IMR-90 (cell line): ENCODE measurements around the gene TKFC. TPM values are rescaled to one million over a fixed set of nuclear protein-coding genes. Genes with fewer than 3 reads are reported as not detected.

Experiments used
- ATAC-seq: fragments of 200-7000 bp; cut with Tn5 transposase; 2 replicates; pipeline ENCODE4 v1.9.1; 2020; ENCODE audit warnings: low read depth, mild to moderate bottlenecking, moderate library complexity
- BruUV-seq: library from RNA; stranded (reverse); fragments of 400-500 nt; replicated peaks from 2 replicates; lab custom pipeline; 2021; lab: Mats Ljungman, UMichigan
- CTCF ChIA-PET: fragments of 300-600 bp; formaldehyde crosslinking; extraction: SDS; loops from one replicate; lab custom pipeline; 2021; ENCODE audit warnings: antibody characterized with exemption; lab: Yijun Ruan, JAX
- POLR2A ChIA-PET: fragments of 300-600 bp; sonication (Branson Sonifier 250); formaldehyde crosslinking; loops from one replicate; lab custom pipeline; 2022; ENCODE audit warnings: antibody characterized with exemption; ENCODE audit not compliant: unreplicated experiment; lab: Charles Lee
- DNase-seq: peaks from one replicate; pipeline ENCODE4 v3.0.0; 2013
- H2AFZ ChIP-seq: replicated peaks from 2 replicates; pipeline ENCODE3; 2013; ENCODE audit warnings: low read length, mild to moderate bottlenecking; ENCODE audit not compliant: poor library complexity
- H2AK5ac ChIP-seq: 2 replicates; pipeline ENCODE4 v1.6.1; 2013; ENCODE audit warnings: low read depth, low read length, inconsistent platforms
- H2AK9ac ChIP-seq: replicated peaks from 2 replicates; pipeline ENCODE3; 2013; ENCODE audit warnings: mild to moderate bottlenecking, low read depth, low read length, moderate library complexity; ENCODE audit not compliant: poor library complexity
- H2BK120ac ChIP-seq: 2 replicates; pipeline ENCODE4 v1.6.1; 2013; ENCODE audit warnings: low read depth, low read length, inconsistent platforms
- H2BK15ac ChIP-seq: 3 replicates; pipeline ENCODE4 v1.6.1; 2013; ENCODE audit warnings: low read depth, low read length, inconsistent platforms
- H2BK20ac ChIP-seq: 2 replicates; pipeline ENCODE4 v1.6.1; 2013; ENCODE audit warnings: low read depth, mild to moderate bottlenecking, inconsistent platforms, low read length, moderate library complexity
- H2BK5ac ChIP-seq: 2 replicates; pipeline ENCODE4 v1.6.1; 2013; ENCODE audit warnings: mild to moderate bottlenecking, low read depth, low read length, inconsistent platforms; ENCODE audit not compliant: poor library complexity, severe bottlenecking
- H3K14ac ChIP-seq: replicated peaks from 2 replicates; pipeline ENCODE4 v1.6.1; 2013; ENCODE audit warnings: low read depth, low read length, inconsistent platforms
- H3K18ac ChIP-seq: 2 replicates; pipeline ENCODE4 v1.6.1; 2013; ENCODE audit warnings: low read depth, low read length, control low read depth
- H3K23ac ChIP-seq: 2 replicates; pipeline ENCODE4 v1.6.1; 2013; ENCODE audit warnings: low read depth, low read length, inconsistent platforms
- H3K27ac ChIP-seq: 2 replicates; pipeline ENCODE4 v1.5.1; 2013; ENCODE audit warnings: mild to moderate bottlenecking, control low read depth, low read length; ENCODE audit not compliant: insufficient read depth
- H3K27me3 ChIP-seq: 2 replicates; pipeline ENCODE4 v1.6.1; 2013; ENCODE audit warnings: low read length; ENCODE audit not compliant: control insufficient read depth, insufficient read depth
- H3K36me3 ChIP-seq: 2 replicates; pipeline ENCODE4 v1.6.1; 2013; ENCODE audit warnings: low read length, mixed read lengths; ENCODE audit not compliant: control insufficient read depth, insufficient read depth
- H3K4ac ChIP-seq: 2 replicates; pipeline ENCODE4 v1.6.1; 2013; ENCODE audit warnings: low read depth, low read length, inconsistent platforms
- H3K4me1 ChIP-seq: 2 replicates; pipeline ENCODE4 v1.6.1; 2013; ENCODE audit warnings: low read length, mixed read lengths; ENCODE audit not compliant: control insufficient read depth, insufficient read depth
- H3K4me2 ChIP-seq: 2 replicates; pipeline ENCODE4 v1.6.1; 2013; ENCODE audit warnings: low read depth, mild to moderate bottlenecking, control low read depth, low read length, moderate library complexity
- H3K4me3 ChIP-seq: 2 replicates; pipeline ENCODE4 v1.5.1; 2013; ENCODE audit warnings: low read depth, mild to moderate bottlenecking, control low read depth, low read length, moderate library complexity; ENCODE audit not compliant: insufficient read depth
- H3K56ac ChIP-seq: 2 replicates; pipeline ENCODE4 v1.6.1; 2013; ENCODE audit warnings: low read length, inconsistent platforms; ENCODE audit not compliant: insufficient read depth; ENCODE audit errors: extremely low read depth
- H3K79me1 ChIP-seq, 2 experiments: 2 replicates each; pipeline ENCODE4 v1.6.1; 2013; ENCODE audit warnings: low read length in 2 of 2, inconsistent platforms in 1 of 2, low read depth in 1 of 2
- H3K9ac ChIP-seq: 2 replicates; pipeline ENCODE4 v1.6.1; 2013; ENCODE audit warnings: low read depth, low read length, control low read depth
- H3K9me1 ChIP-seq: 2 replicates; pipeline ENCODE4 v1.6.1; 2013; ENCODE audit warnings: low read length, inconsistent platforms; ENCODE audit not compliant: insufficient read depth
- H3K9me3 ChIP-seq: 2 replicates; pipeline ENCODE4 v1.6.1; 2013; ENCODE audit warnings: low read length; ENCODE audit not compliant: control insufficient read depth, insufficient read depth
- H4K20me1 ChIP-seq: 2 replicates; pipeline ENCODE4 v1.6.1; 2013; ENCODE audit warnings: low read length, inconsistent platforms; ENCODE audit not compliant: insufficient read depth
- H4K5ac ChIP-seq: 2 replicates; pipeline ENCODE4 v1.6.1; 2013; ENCODE audit warnings: mild to moderate bottlenecking, low read depth, low read length, control low read depth
- H4K8ac ChIP-seq, 2 experiments: 2 replicates each; pipeline ENCODE4 v1.6.1; 2013; ENCODE audit warnings: low read depth in 2 of 2, low read length in 2 of 2, control low read depth in 1 of 2, inconsistent platforms in 1 of 2
- H4K91ac ChIP-seq: 2 replicates; pipeline ENCODE4 v1.6.1; 2013; ENCODE audit warnings: low read depth, low read length, inconsistent platforms; ENCODE audit not compliant: insufficient read depth
- CEBPB ChIP-seq: IDR thresholded peaks from 2 replicates; pipeline ENCODE4 v1.6.1; 2012; ENCODE audit warnings: low read depth, low read length, improper control_type of control experiment
- WGBS, 2 experiments: methylation state at CpG; one replicate each; pipeline versions ENCODE4 v1.1.5 to v1.1.7; 2013; ENCODE audit warnings: missing lambda C conversion rate in 2 of 2; ENCODE audit not compliant: insufficient read length in 1 of 2; ENCODE audit errors: extremely low coverage in 2 of 2; 5-methylcytosine and 5-hydroxymethylcytosine counted together
- dilution Hi-C: fragments of 300-500 bp; cut with HindIII; formaldehyde crosslinking; loops from one replicate; pipeline ENCODE4 v1.14.3; 2018; ENCODE audit warnings: low sequenced_read_pairs; ENCODE audit not compliant: unreplicated experiment
- in situ Hi-C: fragments of 300-500 bp; cut with MboI; formaldehyde crosslinking; loops from 3 replicates; pipeline ENCODE4 v1.14.3; 2019; ENCODE audit warnings: low sequenced_read_pairs, inconsistent platforms, mixed read lengths
- intact Hi-C: fragments of 100-400 bp; cut with micrococcal nuclease; formaldehyde crosslinking; loops from 2 replicates; pipeline ENCODE4 v1.10.0; 2022
- polyA plus RNA-seq, 3 experiments: library from polyadenylated mRNA; depleted of rRNA; stranded (reverse); fragments of >200 nt; gene quantifications; 2 replicates each; pipeline ENCODE4 v1.2.3, GENCODE V29; 2012; ENCODE audit warnings: low replicate concordance in 1 of 3
- total RNA-seq: library from RNA; depleted of rRNA; stranded (reverse); fragments of >200 nt; gene quantifications from 2 replicates; pipeline ENCODE4 v1.2.3, GENCODE V29; 2012

Gene TKFC
- total and polyA plus RNA-seq, 2 of the 4 experiments (the other 2 are of a cell fraction), result 10.4 to 30.8 TPM

DNA sequence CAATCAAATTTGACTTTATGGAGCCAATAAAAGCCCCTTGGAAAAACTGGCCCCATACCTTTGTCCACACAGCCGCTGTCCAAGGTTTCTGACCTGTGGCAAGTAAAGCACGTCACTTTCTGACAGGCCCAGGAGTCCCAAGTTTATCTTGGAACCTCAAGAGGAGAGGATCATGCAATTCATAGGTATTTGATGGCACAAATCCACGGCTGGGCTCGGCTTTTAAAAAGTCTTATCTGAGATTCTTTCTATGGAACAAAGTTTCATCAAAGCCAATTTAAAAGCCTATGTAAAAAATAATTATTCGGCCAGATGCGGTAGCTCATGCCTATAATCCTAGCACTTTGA is 42.7 kb downstream of the TKFC start:
- ChIA-PET POLR2A (no interaction called here), CTCF (no interaction called here)
- H4K5ac ChIP-seq, result no peak overlapping the region
- no peak overlapping the region for H3K4ac ChIP-seq
- H2AK9ac ChIP-seq, result no peak overlapping the region
- H3K9me3 ChIP-seq, result 0 out of 2 replicates have a peak, but pooled peaks cover 2% of the 10 kb centered on the region
- no peaks in the 10 kb centered on the region; the same call in 1 of the 2 replicates for H4K20me1 ChIP-seq
- no TSS peak for BruUV-seq
- H3K56ac ChIP-seq, result no peak overlapping the region
- no peak overlapping the region for H4K91ac ChIP-seq
- no peak overlapping the region for H3K18ac ChIP-seq
- H3K14ac ChIP-seq, result no peak overlapping the region
- ATAC-seq (no peak), DNase-seq (no peak)
- H3K27ac ChIP-seq, result no peak overlapping the region
- H2BK5ac ChIP-seq, result no peak overlapping the region
- no peak overlapping the region for H3K9ac ChIP-seq
- no peak overlapping the region for H4K8ac ChIP-seq
- H2AFZ ChIP-seq, result no peak overlapping the region
- H3K9me1 ChIP-seq, result peaks cover 3% of the 10 kb centered on the region; the same call in 1 of the 2 replicates
- no peak overlapping the region for H3K4me3 ChIP-seq
- dilution Hi-C loops, result no loop called here
- in situ Hi-C loops, result no loop called here
- intact Hi-C loops, result no loop called here
- H3K4me2 ChIP-seq, result no peak overlapping the region
- H2BK20ac ChIP-seq, result no peak overlapping the region
- 100% methylated on average over 1 of the region's 6 CpGs; no CpG with 5 or more reads in 1 of the 2 experiments for WGBS, 2 experiments
- no peak overlapping the region for H2BK120ac ChIP-seq
- no peak overlapping the region for H2AK5ac ChIP-seq
- peaks cover 4 to 6% of the 10 kb centered on the region in 2 experiments; a peak in 3 of 4 replicates for H3K79me1 ChIP-seq
- TF ChIP-seq CEBPB, result no peak
- H2BK15ac ChIP-seq, result no peak overlapping the region
- H3K23ac ChIP-seq, result no peak overlapping the region
- H3K36me3 ChIP-seq, result peaks cover under 1% of the 10 kb centered on the region
- H3K4me1 ChIP-seq, result peaks cover 11% of the 10 kb centered on the region
- no peaks in the 10 kb centered on the region for H3K27me3 ChIP-seq
